Vagina (tissue), 2 donors: ENCODE results near the gene CIAPIN1. TPM values are rescaled to one million over a fixed set of nuclear protein-coding genes. Genes with fewer than 3 reads are reported as not detected.
"Not testable (repeated sequence)": the region's sequence is repeated elsewhere in the genome, so short reads cannot be mapped to it uniquely, and the experiment has no call there.

Experiments
- DNase-seq, 2 donors: peaks; one replicate each; pipeline ENCODE4 v3.0.0-alpha.2; 2017; ENCODE audit errors: extremely low spot score in 2 of 2
- H3K27ac ChIP-seq: fragments of 200-600 bp; sonication (generic); one replicate; pipeline ENCODE4 v1.5.1; 2019
- H3K27me3 ChIP-seq: fragments of 200-600 bp; sonication (generic); one replicate; pipeline ENCODE4 v1.5.1; 2019
- H3K36me3 ChIP-seq, 2 donors: fragments of 200-600 bp; sonication (generic); one replicate each; pipeline ENCODE4 v1.5.1; 2017 to 2019
- H3K4me1 ChIP-seq: fragments of 200-600 bp; sonication (generic); one replicate; pipeline ENCODE4 v1.5.1; 2019
- H3K4me3 ChIP-seq, 2 donors: fragments of 200-600 bp; sonication (generic); 1 replicate in 1 of 2; 2 replicates in 1 of 2; pipeline ENCODE4 v1.5.1; 2016 to 2019
- H3K9me3 ChIP-seq: fragments of 200-600 bp; sonication (generic); one replicate; pipeline ENCODE4 v1.5.1; 2019
- POLR2A ChIP-seq, 2 donors: fragments of 450-650 bp; IDR thresholded peaks; one replicate each; pipeline ENCODE4 v1.6.1; 2017; ENCODE audit warnings: antibody characterized with exemption in 2 of 2, mild to moderate bottlenecking in 2 of 2, moderate library complexity in 2 of 2
- POLR2AphosphoS5 ChIP-seq, 2 donors: sonication (generic); formaldehyde crosslinking; IDR thresholded peaks; one replicate each; pipeline ENCODE4 v1.9.0; 2017; ENCODE audit warnings: antibody characterized with exemption in 2 of 2, mild to moderate bottlenecking in 2 of 2, low read depth in 1 of 2; ENCODE audit not compliant: insufficient read depth in 1 of 2
- intact Hi-C: fragments of 100-400 bp; cut with DNase I; formaldehyde crosslinking; loops from one replicate; pipeline ENCODE4 v1.15.1; 2023
- total RNA-seq: library from RNA; depleted of rRNA; stranded (reverse); fragments of >200 nt; gene quantifications from one replicate; pipeline ENCODE4 v1.2.3, GENCODE V29; 2016
- TF ChIP-seq, protein P1 (sequence below), 3 experiments: fragments of 450-650 bp in 2 of 3; fragments of 200-600 bp in 1 of 3; sonication (generic) in 1 of 3; IDR thresholded peaks; one replicate each; pipeline ENCODE4 v1.5.1; 2017 to 2019; ENCODE audit warnings: antibody characterized with exemption in 3 of 3, mild to moderate bottlenecking in 2 of 3, moderate library complexity in 2 of 3

CIAPIN1 gene
- total RNA-seq, 1 donor from 2014 or later: 28.0 TPM

DNA sequence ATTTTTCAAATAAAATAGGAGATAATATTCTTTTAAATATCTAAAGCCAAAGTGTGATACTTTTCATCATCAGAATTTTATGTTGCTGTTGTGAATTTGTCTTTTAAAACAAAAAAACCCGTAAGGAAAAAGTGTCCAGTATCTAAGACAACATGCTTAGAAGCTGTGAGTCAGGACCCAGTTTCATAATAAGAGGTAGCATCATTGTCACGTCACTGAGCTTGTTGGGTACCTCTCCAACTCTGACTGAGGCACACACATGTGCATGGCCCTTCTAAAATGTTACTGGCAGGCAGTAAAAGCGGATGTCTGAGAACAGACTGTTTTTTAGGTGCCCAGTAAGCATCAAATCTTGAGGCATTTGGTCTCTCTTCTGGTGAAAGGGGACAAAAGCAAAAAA is 2.5 kb downstream of the CIAPIN1 start:
- Histone ChIP-seq H3K4me3 (no peak overlapping the region), H3K36me3 (peaks cover 0 to 13% of the 10 kb centered on the region in 2 donors), H3K9me3 (no peaks in the 10 kb centered on the region), H3K4me1 (peaks cover 35% of the 10 kb centered on the region), H3K27ac (no peak overlapping the region), H3K27me3 (no peaks in the 10 kb centered on the region)
- intact Hi-C loops: no loop called here
- TF ChIP-seq, protein P1, sequence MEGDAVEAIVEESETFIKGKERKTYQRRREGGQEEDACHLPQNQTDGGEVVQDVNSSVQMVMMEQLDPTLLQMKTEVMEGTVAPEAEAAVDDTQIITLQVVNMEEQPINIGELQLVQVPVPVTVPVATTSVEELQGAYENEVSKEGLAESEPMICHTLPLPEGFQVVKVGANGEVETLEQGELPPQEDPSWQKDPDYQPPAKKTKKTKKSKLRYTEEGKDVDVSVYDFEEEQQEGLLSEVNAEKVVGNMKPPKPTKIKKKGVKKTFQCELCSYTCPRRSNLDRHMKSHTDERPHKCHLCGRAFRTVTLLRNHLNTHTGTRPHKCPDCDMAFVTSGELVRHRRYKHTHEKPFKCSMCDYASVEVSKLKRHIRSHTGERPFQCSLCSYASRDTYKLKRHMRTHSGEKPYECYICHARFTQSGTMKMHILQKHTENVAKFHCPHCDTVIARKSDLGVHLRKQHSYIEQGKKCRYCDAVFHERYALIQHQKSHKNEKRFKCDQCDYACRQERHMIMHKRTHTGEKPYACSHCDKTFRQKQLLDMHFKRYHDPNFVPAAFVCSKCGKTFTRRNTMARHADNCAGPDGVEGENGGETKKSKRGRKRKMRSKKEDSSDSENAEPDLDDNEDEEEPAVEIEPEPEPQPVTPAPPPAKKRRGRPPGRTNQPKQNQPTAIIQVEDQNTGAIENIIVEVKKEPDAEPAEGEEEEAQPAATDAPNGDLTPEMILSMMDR (IDR thresholded peaks at IDR 0.05): no peak
- TF ChIP-seq POLR2A (IDR thresholded peaks at IDR 0.05): no peak
- no peak for TF ChIP-seq POLR2AphosphoS5 (IDR thresholded peaks at IDR 0.05; ENCODE audit: insufficient read depth in 1 of 2, low read depth in 1 of 2)
- DNase-seq: no peak

DNA sequence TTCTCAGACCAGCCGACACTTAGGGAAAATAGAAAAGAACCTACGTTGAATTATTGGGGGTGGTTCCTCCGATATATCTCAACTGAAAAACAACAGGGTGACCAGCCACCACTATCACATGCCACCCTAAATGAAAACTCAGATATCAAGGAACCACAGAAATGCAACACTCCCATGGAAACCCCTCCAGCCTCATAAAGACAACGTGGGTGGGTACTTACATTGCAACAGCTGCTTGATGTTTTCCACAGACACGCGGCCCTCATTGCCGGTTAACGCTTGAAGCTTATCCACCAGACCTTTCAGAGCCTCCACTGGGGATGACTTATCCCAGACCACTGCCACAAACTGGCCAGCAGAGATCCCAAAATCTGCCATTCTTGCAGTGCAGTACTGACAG is 6.6 kb downstream of the CIAPIN1 start:
- peaks cover 0 to 36% of the 10 kb centered on the region in 2 donors for H3K36me3 ChIP-seq
- H3K9me3 ChIP-seq, DNase-seq, H3K4me1 ChIP-seq, H3K4me3 ChIP-seq, H3K27ac ChIP-seq, intact Hi-C loops, H3K27me3 ChIP-seq: not testable (repeated sequence)

GRCh38 chr16:57439947-57440346 is 7.2 kb downstream of the CIAPIN1 start:
- H3K4me3 ChIP-seq, H3K4me1 ChIP-seq, H3K9me3 ChIP-seq, H3K27me3 ChIP-seq, DNase-seq, intact Hi-C loops, H3K27ac ChIP-seq: not testable (repeated sequence)
- H3K36me3 ChIP-seq: peaks cover 0 to 42% of the 10 kb centered on the region in 2 donors

DNA sequence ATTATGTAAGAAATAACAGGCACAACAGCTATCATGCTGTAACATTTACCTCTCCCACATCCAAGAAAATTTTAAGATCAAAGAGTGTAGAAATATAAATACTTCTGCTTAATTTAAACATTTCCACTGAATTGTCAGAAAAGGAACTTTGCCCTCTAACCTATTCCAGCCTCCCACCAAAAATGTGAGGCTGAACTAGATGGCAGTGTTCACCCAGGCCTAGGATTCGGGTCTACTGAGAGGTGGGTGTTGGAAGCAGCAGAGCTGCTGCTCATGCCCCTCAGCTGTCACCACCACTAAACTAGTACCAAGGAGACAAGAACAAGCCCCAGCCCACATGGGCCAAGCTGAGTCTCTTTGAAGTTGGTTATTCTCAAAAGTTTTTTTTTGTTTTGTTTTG is 11.3 kb downstream of the CIAPIN1 start:
- TF ChIP-seq POLR2A (IDR thresholded peaks at IDR 0.05): no peak
- TF ChIP-seq, protein P1 (IDR thresholded peaks at IDR 0.05): no peak
- no peak for TF ChIP-seq POLR2AphosphoS5 (IDR thresholded peaks at IDR 0.05; ENCODE audit: insufficient read depth in 1 of 2, low read depth in 1 of 2)
- DNase-seq: no peak
- Histone ChIP-seq H3K27me3 (no peaks in the 10 kb centered on the region), H3K9me3 (no peaks in the 10 kb centered on the region), H3K36me3 (peaks cover 0 to 81% of the 10 kb centered on the region in 2 donors), H3K27ac (no peak overlapping the region), H3K4me1 (no peaks in the 10 kb centered on the region), H3K4me3 (no peak overlapping the region)
- intact Hi-C loops: no loop called here

GRCh38 chr16:57434003-57434402 is 13.2 kb downstream of the CIAPIN1 start:
- Histone ChIP-seq H3K27ac (no peak overlapping the region), H3K4me1 (no peaks in the 10 kb centered on the region), H3K9me3 (no peaks in the 10 kb centered on the region), H3K36me3 (peaks cover 0 to 80% of the 10 kb centered on the region in 2 donors), H3K27me3 (no peaks in the 10 kb centered on the region), H3K4me3 (no peak overlapping the region)
- DNase-seq: no peak
- TF ChIP-seq, protein P1 (IDR thresholded peaks at IDR 0.05): no peak
- no peak for TF ChIP-seq POLR2A (IDR thresholded peaks at IDR 0.05)
- intact Hi-C loops: no loop called here

DNA sequence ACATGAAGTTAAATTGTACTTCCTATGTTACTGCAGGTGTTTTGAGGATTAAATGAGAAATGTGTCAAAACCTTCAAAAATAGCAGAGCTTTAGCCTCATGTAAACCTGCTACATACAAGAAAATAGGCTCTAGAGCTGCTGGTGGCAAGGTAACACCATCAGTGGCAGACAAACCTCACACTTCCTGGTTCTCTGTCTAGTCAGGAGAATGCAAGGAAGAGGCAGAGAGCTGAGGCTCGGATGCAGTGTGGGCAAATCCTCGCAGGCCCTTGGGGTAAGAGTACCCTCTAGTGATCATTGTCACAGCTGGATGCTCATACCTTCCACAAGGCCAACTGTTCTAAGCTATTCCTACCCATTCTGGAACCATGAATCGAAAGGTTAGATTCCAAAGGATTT is 14.2 kb downstream of the CIAPIN1 start:
- TF ChIP-seq, protein P1 (IDR thresholded peaks at IDR 0.05): no peak
- TF ChIP-seq POLR2A (IDR thresholded peaks at IDR 0.05) (no peak), POLR2AphosphoS5 (IDR thresholded peaks at IDR 0.05; ENCODE audit: insufficient read depth in 1 of 2, low read depth in 1 of 2) (no peak)
- no peaks in the 10 kb centered on the region for H3K4me1 ChIP-seq
- no peaks in the 10 kb centered on the region for H3K27me3 ChIP-seq
- no peak overlapping the region for H3K4me3 ChIP-seq
- peaks cover 0 to 81% of the 10 kb centered on the region in 2 donors for H3K36me3 ChIP-seq
- no peaks in the 10 kb centered on the region for H3K9me3 ChIP-seq
- no peak for DNase-seq
- intact Hi-C loops: no loop called here
- no peak overlapping the region for H3K27ac ChIP-seq
